DLD1 (cell line): ENCODE results near the gene IRF4.
"Not testable (repeated sequence)": the region's sequence is repeated elsewhere in the genome, so short reads cannot be mapped to it uniquely, and the experiment has no call there.

Experiments
- in situ Hi-C: cut with HindIII; loops from 2 replicates; pipeline ENCODE4 v1.10.0; 2017; ENCODE audit warnings: low sequenced_read_pairs

The IRF4 gene

GRCh38 chr6:364609-365540, 26.7 kb upstream of the IRF4 start:
- in situ Hi-C loops = no loop called here

GRCh38 chr6:365835-366234, 25.7 kb upstream of the IRF4 start:
- in situ Hi-C loops = no loop called here

- in situ Hi-C loops = no loop called here
Measured at GRCh38 chr6:366389-367297, 24.9 kb upstream of the IRF4 start.

- in situ Hi-C loops = no loop called here
Measured at GRCh38 chr6:367298-367794, 24.2 kb upstream of the IRF4 start.

DNA sequence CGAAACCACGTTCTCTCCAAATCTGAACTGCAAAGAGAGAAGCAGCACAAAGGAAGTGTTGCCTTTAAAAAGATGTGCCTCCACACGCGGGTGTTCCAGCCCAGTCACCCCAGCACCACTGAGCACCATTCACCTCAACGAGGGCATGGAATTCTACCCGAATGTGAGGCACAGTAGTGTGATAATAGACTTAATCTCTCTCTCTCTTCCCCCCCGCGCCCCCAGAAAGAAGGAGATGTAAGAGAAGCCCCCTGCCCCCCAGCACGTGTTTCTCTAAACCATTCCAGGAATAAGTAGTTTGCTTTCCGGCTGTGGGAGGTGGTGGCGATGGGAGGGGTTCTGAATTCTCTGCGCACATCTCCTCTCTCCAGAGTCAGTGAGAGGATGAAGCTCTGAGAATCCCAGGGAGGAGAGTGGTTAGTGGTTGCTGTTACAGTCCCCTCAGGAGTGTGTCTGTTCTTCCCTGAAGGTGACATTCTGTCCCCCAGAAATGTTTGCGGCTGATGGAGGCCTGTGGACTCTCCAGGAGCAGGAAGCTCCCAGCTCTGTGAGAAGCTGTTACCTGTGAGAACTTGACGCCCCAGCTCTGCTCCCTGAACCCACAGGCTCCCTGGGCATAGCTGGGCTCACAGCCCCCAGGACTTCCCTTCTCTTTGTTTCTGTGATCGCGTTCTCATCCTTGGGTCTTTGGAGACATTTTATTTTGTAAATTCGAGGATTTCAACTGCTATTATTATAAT, 23.5 kb upstream of the IRF4 start:
- in situ Hi-C loops = no loop called here

DNA sequence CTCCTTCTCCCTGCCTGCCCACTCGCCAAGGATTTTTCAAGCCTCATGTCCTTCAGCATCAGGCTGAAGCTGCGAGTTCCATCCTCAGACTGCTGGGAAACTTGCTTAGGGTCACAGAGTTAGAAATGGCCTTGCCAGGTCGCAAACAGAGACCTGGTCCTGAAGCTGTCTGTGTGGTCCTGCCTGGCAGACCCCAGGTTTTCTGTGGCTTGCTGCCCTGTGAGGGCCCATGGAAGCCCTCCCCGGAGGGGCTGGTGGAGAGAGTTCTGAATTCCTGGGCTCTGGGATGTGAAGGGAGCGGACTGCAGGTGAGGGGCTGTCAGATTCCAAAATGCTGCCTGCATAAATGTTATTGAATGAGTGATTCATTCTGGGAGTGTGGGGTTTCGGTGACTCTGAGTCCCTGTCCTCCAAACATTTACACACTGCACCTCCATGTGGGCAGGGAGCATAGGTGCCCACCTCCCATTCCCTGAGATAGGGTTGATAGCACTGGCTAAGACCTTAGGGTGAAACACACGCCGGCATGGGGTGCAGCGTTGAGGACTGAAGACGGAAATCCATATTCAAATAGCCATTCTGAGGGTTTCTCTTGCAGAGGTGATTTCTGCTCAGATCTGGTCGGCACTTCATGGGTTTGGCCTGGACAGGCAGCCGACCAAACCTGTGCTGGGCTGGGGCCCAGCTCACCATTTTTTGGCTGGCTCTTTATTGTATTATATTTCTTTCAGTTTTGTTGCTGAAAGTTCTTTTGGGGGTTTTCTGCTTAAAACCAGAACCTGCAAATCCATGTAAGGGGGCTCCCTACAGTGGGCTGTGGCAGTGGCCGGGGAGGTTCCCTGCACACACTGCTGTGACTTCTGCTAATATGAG, 21.8 kb upstream of the IRF4 start:
- in situ Hi-C loops = no loop called here

DNA sequence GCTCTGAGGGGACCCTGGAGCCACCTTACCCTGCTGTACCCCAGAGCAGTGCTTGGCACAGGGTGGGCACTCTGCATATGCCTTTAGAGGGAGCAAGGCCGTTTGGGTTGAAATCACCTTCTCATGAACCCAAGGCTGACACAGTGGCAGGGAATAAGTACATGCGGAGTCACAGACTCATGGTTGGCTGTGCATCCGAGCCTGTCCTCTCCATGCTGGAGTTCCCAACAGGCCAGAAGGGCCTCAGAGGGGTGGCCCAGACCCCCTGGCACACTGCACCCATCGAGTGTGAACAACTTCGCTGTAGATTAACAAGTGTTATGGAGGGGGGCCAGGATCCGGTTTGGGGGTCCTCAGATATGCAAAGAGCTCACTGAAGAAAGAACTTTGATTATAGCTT, 21.0 kb upstream of the IRF4 start:
- in situ Hi-C loops = no loop called here

GRCh38 chr6:371851-372250, 19.7 kb upstream of the IRF4 start:
- in situ Hi-C loops = not testable (repeated sequence)

DNA sequence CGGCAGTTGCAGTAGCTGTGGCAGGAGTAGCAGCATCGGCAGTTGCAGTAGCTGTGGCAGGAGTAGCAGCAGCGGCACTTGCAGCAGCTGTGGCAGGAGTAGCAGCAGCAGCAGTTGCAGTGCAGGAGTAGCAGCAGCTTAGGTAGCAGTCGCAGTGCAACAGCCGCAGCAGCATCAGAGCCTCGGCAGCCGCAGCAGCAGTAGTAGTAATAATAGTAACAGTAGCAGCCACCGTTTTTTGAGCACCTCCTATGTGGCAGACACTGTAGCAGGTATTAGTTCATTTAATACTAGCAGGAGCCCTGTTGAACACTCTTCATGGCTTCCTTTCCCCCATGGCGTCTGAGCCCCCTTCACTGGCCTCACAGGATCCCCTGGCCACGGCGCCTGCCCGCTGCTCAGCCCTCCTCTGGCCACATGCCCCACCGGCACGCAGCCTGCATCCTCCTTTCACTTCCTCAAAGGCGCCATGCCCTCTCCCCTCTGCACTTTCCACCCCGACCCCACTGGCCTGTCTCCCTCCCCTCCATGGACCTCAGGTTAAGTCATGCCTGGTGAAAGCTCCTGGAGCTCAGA, 19.1 kb upstream of the IRF4 start:
- in situ Hi-C loops = no loop called here

DNA sequence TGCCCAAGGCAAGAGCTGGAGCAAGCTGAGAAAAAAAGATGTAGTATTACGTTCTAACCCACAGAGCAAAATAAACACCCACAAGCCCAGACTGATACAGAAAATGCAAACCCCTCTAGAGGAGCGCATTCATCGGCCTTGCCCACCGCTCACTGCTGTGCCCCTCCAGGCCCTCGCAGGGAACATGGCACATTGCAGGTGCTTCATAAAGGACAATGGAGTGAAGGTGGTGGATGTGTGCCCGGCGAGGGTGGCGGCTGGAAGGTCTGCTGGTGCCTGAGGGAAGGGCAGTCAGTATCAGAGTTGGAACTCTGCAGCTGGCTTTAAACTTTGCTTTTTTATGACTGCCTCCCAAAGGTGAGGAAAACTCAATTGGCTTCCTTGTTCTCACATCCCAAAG, 18.5 kb upstream of the IRF4 start:
- in situ Hi-C loops = no loop called here

GRCh38 chr6:373773-374724, 17.5 kb upstream of the IRF4 start:
- in situ Hi-C loops = no loop called here

DNA sequence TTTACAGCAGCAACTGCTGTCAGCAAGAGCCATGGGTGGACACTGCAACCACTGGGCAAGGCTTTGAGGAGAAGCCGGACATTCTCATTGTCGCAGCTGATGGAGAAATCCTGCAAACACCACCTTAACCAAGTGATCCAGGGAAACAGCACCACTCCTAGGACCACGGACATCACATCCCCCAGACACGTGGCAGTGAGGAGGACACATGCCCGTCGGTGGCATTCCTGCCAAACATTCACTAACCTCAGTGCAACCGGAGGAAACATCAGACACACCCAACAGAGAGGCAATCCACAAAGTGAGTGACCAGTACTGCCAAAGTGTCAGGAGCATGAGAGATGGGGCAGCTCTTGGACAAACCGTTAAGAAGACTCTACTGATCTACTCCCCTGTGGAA, 16.6 kb upstream of the IRF4 start:
- in situ Hi-C loops = no loop called here

DNA sequence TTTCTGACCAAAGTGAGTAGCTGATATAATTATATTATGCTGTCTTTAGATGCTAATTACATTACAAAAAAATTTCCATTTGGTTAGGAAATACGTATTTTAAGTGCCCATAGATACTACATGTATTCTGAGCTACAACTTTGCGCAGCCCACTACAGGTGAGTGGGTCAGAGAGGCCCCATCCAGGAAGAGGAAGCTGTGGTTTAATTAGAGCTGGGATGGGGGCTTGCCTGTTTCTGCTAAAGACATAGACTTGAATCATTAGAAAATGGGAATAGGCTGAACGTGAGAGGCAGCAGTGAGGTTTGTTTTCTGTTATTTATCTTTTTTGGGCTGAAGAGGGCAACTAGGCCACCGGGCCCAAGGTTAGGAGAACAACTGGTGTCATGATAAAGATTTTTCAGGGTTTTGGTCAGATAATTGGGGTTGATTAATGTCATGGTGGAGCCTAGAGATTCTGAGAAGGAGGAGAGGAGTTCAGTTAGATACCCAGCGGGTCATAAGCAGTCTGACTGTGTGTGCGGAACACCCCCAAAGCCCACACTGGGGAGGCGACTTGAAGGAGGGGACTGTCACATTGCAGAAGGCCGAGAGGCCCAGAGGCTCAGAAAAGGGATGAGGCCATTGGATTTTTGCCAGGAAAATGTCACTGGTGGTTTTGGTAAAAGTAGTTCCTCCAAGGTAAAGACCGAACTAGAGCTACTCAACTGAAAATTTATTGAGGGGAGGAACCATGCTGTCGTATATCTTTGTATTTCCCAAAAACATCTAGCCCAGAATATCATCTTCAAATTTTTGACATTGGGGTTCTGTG, 14.5 kb upstream of the IRF4 start:
- in situ Hi-C loops = no loop called here

DNA sequence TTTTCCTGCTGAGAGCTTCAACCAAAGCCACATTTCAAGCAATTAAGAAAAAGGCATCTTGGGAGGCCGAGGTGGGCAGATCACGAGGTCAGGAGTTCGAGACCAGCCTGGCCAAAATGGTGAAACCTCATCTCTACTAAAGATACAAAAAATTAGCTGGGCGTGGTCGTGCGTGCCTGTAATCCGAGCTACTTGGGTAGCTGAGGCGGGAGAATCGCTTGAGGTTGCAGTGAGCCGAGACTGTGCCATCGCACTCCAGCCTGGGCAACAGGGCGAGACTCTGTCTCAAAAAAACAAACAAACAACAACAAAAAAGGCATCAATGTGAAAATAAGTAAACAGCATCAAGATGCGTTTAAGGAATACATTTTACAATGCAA, 13.9 kb upstream of the IRF4 start:
- in situ Hi-C loops = not testable (repeated sequence)

DNA sequence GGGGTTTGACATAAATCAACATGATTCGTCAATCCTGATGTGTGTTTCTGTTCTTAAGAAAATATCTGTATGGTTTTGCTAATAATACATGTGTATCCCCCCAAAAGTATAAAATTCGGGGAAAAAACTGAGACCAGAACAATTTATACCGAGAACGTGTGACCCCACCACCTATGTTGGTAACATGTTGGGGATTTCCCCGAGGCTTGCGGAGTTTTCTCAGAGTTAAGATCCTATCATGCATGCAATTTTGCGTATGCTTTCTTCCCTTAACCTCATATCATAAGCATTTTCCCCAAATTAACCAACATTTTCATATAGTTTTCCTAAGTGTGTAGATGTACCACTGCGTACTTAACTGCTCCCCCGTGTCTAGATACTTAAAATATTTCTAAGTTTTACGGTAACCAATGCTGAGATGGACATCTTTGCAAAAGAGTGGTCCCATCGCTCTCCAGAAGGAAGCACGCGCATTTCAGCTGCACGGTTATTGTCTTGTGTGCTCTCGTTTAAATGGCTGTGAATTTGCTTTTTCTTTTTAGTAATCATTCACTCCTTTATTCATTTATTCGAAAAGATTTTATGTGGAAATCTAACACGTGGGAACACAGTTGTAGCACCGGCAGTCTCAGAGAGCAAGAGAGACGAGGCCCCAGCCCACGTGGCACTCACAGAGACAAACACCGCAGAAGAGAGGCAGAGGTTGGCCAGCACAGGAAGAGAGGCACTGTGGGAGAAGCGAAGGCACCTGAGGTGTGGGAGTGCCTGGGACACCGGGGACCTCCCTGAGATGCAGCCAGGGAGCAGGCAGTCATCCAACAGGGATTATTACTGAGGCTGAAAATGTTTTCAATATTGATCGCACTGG, 13.2 kb upstream of the IRF4 start:
- in situ Hi-C loops = no loop called here

DNA sequence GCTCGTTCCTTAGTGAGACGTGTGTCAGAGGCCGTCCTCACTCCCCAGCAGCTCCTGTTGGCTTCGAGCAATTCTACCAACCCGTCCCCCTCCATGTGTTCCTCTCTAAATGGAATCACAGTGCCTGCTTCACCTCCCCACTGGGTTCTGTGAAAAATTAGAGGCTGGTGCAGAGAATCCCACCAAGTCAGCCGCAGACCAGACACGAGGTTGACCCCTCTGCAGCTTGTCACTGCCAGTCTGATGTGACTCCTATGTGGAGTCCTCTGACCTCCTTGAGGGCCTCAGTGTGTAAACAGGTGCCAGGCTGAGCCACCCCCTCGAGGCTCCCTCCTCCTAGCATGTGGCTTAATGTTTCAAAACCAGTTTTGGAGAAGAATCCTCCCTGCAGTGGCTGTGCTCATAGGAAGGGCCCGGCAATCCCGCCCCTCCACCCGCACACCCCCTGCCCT, 12.6 kb upstream of the IRF4 start:
- in situ Hi-C loops = no loop called here
